ENCODE data around the gene SLC25A41. TPM values are rescaled to one million over a fixed set of nuclear protein-coding genes. Genes with fewer than 3 reads are reported as not detected.

Gene SLC25A41
- total and polyA plus RNA-seq, 9 of the 15 experiments (the other 6 are each of a cell fraction or from before 2014, with no cell fraction given), result 0.08 to 4.2 (median 1.6) TPM

- TF ChIP-seq HDAC6 (IDR thresholded peaks at IDR 0.05; ENCODE audit: low read depth, low read length) (no peak), ZNF764 (CRISPR knock-in tag; IDR thresholded peaks at IDR 0.05; ENCODE audit: low read depth) (no peak), TRIM24 (IDR thresholded peaks at IDR 0.05) (no peak), POLR2AphosphoS5 (IDR thresholded peaks at IDR 0.05; ENCODE audit: control insufficient read depth, insufficient read depth, low read depth, low read length) (no peak), SMARCA5 (IDR thresholded peaks at IDR 0.05) (no peak), ARNT (IDR thresholded peaks at IDR 0.05) (no peak), CBFA2T2 (conservative IDR thresholded peaks at IDR 0.05) (peak; percentile 54), MAFG (tag; conservative IDR thresholded peaks at IDR 0.05) (no peak), NCOA4 (IDR thresholded peaks at IDR 0.05; ENCODE audit: partially characterized antibody) (no peak), HIVEP1 (CRISPR knock-in tag; IDR thresholded peaks at IDR 0.05) (no peak), ARID4B (CRISPR knock-in tag; IDR thresholded peaks at IDR 0.05) (no peak), YY1 (IDR thresholded peaks at IDR 0.05; ENCODE audit: borderline replicate concordance in 1 of 3, control insufficient read depth in 1 of 3, extremely low read depth in 1 of 3, insufficient read depth in 3 of 3, insufficient read length in 1 of 3, insufficient replicate concordance in 2 of 3, low read depth in 1 of 3, low read length in 2 of 3) (no peak), HES1 (IDR thresholded peaks at IDR 0.05; ENCODE audit: low read depth) (no peak), SMAD4 (CRISPR knock-in tag; conservative IDR thresholded peaks at IDR 0.05) (no peak), FOXM1 (IDR thresholded peaks at IDR 0.05; ENCODE audit: low read depth) (no peak), FOXM1 (CRISPR knock-in tag; IDR thresholded peaks at IDR 0.05; ENCODE audit: low read depth) (no peak), MTF1 (CRISPR knock-in tag; IDR thresholded peaks at IDR 0.05; ENCODE audit: borderline replicate concordance) (no peak), SIX5 (IDR thresholded peaks at IDR 0.05; ENCODE audit: borderline replicate concordance in 1 of 2, insufficient read depth in 1 of 2, low read depth in 1 of 2, low read length in 2 of 2) (no peak), HDGF (IDR thresholded peaks at IDR 0.05) (no peak), ZFP30 (CRISPR knock-in tag; IDR thresholded peaks at IDR 0.05; ENCODE audit: borderline replicate concordance) (no peak), TFAP4 (CRISPR knock-in tag; IDR thresholded peaks at IDR 0.05; ENCODE audit: borderline replicate concordance) (no peak), IRF2 (CRISPR knock-in tag; IDR thresholded peaks at IDR 0.05) (no peak), ZNF780A (CRISPR knock-in tag; IDR thresholded peaks at IDR 0.05) (no peak)
Observed at GRCh38 chr19:6464070-6464873, 30.7 kb upstream of the SLC25A41 start, which contains the start of gene CRB3 (continued).
